Kidney capillary endothelial cell (primary cell): ENCODE measurements around the gene ZNHIT2.
A peak's percentile ranks its signal among the peaks of the same experiment; 100 is the strongest.

Experiments used
- DNase-seq: peaks from one replicate; pipeline ENCODE4 v3.0.0-alpha.2; 2018; ENCODE audit warnings: low spot score

Gene ZNHIT2

DNA sequence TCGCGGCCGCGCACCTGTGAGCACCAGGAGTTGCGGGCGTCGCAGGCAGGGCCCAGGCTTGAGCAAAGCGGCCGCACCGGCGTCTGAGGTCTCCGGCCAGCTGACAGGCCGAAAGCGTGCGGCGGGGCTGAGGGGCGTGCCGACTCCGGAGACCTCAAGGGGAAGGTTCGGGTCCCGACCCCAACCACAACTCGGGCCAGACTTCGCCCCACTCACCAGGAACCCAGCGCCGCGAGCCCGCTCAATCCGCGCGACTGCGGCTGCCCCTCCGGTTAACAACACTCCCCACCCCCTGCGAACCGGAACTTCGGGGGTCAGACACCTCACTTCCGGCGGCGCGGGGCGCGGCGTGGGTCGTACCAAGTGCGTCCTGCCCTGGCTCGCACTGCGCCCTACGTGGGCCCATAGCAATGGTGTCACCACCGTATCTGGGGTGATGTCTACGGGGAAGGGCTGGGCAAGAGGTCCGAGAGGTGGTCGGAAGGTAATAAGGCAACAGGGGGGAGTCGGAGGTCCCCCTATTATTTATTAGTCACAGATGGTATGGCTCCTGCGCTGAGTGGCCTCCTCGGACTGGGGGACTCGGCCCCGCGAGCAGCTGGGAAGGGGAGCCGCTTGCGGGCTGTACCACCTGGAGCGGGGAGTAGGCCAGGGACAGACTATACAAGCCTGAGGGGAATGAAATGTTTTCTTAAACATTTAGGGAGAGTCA is 16.9 kb upstream of the ZNHIT2 start, which contains the start of gene SYVN1:
SYVN1 (minus strand) TSS at position 280 of the 712 bp plus-strand sequence. CDS start 918 bp downstream, outside the sequence.
- peak; percentile 86 for DNase-seq

DNA sequence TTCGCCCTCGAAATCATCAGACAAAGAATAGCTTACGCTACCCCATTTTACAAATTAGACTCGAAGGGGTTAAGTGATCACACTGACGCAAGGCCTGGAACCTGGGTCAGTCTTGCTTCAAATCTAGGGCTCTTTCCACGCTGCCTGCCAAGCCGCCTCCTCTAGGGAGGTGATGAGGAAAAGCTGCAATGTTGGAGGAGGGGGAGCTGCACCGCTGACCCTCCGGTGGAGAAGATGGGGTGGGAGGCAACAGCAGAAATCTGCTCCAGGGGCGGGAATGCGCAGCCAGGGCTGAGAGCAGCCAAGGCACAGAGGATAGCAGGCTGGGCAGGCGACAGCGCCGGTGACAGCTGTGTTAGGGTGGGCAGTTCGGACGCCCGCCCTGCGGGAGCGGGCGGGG is 16.2 kb upstream of the ZNHIT2 start:
- DNase-seq: no peak

DNA sequence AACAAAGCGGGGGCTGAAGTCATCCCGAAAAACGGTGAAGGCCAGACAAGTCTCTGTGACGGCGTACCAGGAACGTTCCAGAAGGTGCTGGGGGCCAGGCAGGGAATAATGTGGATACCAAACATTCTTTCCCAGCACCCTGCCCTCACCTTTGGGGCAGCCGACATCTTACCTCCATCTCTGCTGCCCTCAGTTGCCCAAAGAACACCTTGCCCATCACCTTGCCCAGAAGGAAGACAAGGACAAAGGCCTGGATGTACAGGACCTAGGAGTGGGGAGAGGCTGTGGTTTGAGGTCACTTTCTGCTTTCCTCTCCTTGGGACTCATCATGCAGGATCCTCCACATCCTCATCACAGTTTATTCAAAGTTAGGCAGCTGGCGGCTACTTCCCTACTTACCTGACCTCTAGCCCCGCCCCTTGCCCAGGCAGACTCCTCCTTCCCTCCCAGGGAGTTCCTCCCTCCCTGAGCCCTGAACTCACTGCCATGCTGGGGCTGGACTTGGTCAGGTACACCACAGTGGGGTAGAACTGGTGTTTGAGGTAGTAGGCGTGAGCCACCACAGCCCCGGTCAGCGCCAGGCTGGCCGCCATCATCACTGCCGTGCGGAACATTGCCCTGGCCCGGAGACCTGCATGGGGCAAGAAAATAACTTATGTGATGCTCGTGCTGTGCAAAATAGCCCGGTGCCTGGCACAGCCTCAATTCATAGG is 15.6 kb upstream of the ZNHIT2 start:
- no peak for DNase-seq

DNA sequence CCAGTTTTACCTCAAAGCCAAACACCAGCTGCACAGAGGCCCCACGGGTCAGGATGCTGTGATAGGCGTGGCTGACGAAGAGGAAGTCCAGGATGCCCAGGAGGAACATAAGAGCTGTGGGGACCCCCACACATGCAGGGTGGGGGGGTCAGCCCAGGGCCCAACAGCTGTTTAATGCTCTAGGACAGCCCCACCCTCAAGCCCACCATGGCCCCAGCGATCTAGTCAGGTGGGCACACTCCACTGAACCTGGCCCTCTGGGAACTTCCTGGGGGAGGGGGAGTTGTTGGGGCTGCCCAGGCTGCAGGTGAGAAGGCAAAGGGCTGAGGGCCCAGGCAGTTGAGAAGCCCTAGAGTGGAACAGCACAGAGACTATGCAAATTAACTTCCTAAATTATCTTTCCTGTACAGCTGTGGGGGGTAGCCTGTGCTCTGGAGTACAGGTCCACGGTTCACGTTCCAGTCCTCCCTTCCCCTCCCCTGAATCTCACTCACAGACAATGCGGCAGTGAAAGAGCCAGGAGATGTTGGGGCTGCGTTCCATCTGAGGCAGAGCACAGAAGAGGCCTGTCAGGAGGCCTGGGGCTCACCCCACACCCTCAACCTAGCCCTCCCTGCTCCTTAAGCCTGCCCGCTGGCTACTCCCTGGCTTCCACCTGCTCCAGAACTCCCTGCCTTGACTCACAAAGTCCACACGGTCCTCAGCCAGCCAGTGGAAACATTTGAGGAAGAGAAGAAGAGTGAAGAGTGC is 14.9 kb upstream of the ZNHIT2 start:
- no peak for DNase-seq

DNA sequence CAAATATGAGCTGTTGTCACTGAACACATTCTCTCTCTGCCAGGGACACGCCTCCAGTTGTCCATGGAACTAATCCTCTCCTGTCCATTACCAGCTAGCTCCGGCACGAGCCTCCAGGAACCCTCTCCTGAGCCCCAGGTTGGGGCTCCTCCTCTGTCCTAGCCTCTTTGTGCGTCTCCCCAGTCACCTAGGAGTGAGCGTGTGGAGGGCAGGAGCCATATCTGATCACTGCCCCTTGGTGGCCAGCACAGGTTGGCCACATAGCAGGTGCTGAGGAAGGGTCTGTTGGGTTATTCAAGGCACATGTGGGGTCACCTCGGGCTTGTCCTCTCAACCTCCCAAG is 14.4 kb upstream of the ZNHIT2 start:
- DNase-seq: no peak

DNA sequence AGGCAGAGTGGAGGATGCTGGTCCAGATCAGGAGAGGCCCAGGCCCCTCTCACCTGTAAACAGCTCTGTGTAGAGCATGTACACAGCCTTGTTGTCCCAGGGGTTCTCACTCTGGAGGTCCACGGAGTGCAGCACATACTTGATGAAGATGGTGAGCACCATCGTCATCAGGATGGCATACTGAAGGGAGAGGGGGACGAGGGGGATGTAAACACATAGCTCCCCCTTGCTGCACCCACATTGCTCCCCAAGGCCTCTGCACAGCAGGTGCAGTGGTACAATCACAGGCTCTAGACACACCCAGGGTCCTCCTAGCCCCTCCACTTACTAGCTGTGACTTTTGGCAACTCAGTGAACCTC is 13.9 kb upstream of the ZNHIT2 start:
- no peak for DNase-seq

DNA sequence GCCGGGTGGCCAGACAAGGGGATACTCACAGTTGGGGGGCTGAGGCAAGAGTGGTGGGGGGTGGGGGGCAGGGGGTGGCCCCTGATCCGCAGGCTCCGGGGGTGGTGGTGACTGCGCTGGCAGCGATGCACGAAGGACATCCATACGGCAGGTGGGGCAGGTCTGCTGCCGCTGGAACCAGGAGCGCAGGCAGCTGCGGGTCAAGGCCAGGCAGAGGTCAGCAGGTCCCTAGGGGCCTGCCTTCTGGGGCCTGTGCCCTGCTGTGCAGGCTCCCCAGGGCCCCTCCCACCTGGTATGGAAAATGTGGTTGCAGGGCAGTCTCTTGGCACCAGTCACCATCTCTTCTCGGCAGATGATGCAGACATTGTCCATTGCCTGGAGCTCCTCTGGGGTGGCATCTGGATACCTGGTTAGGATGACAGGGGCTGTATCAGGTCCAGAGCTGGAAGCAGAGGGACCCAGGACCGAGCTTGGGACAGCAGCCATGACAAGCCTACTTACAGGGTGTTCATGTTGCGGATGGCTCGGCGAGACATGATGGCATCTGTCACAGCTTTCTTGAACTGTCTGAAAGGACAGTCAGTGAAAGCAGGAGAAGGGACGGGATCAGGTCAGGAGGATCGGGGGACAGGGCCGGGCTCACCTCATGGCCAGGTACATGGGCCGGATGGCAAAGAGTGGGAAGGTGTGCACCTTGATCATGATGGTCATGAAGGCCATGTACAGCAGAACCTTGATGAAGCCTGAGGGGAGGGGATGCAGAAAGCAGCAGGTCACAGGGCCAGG is 13.3 kb upstream of the ZNHIT2 start:
- no peak for DNase-seq

DNA sequence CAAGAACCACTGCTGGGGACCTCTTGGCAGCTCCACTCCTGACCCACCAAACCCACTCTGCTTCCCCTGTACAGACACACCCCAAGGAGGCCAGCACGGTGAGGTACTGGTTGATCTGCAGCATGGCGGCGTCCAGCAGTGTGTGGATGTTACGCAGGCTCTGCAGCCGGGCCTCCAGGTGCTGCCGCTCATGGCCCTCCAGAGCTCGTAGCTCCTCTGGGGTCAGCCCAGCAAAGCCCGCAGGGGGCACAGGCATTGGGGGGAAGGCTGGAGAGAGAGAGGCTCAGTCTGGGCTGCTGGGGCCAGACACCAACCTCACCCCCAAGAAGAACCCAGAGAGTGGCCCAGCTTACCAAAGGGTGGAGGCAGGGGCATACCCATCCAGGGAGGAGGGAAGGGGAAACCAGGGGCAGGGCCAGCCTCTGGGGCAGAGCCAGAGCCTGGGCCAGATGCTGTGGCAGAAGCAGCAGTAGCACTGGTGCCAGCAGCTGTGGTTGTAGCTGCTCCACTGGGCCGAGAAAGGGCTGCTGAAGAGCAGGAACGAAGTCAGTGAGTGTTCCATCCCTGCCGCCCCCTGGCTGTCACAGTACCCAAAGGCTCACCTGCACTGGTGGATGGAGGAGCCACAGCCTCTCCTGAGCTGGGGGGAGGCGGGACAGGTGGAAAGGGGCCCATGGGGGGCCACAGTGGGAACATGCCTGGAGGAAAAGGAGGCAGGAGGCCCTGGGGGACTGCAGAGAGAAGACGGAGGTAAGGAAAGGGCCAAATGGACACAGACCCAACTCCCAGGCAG is 12.3 kb upstream of the ZNHIT2 start:
- DNase-seq: no peak

DNA sequence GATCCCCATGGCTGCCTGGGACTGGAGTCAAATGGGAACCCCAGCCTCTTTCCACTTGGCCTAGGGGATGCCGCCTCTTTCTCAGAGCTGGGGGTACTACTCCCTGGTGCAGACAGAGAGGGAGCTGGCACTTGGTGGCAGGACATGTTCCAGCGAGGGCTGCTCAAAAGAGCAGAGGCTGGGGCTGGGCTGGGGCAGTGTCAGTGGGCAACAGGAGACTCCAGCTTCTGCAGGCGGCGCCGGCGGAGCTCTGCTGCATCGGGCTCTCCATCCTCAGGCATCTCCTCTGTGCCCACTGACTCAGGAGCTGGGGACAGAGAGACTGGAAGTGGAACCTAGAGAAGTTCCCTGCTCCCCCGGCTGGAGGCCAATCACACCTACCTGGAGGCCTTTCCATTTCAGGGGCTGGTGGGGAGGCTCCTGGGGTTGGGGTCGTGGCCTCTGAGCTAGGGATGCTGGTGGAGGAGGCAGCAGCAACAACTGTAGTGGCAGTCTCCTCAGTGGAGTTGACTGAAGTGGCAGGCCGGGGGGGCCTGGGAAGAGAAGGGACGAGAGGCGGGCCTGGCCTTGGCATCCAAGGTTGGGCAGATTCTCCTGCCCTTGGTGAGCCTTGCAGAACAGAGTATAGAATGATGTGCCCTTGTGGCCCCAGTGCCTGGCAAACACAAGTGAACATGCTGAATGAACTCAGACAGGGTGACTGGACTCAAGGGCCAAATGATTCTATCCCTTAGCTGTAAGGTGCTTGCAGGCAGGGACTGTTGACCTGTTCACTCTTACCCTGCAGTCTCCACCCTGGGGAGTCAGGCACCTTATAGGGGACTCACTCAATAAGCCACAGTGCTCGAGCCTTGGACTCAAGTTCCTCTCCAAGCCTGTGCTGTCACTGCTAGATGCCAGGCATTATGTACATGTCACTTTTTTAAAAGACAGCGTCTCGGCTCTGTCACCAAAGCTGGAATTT is 11.0 kb upstream of the ZNHIT2 start:
- no peak for DNase-seq

DNA sequence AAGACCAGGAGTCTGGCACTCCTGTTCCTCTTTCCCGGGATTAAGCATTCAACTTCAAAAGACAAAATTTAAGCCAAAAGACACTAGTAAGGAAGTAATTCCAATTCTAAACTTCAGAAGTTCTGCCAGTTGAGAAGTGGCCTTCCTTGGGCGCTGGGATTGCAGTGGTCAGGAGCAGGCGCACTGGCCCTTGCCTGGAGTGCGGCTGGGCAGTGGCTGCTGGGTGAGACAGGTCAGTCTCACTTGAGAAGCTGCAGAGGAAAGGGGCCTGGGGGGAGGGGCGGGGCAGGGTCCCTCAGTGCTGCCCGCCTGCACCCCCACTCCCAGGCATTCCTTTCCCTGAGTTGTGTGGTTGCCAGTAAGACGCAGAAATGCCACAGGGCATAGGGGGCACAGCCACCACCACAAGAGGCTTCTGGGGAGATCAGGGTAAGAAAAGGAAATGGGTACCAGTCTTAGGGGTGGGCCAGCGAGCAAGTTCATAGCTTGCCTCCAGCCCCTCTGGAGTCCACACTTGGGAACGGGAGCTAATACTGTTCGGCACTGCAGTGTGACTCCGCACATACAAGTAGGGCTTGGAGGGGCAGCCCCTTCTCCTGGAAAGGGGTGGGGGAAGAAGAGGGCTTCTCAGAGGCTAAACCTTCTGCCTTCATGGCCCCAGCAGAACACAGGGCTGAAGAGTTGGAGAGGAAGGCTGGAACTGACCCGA is 10.1 kb upstream of the ZNHIT2 start:
- DNase-seq: no peak

DNA sequence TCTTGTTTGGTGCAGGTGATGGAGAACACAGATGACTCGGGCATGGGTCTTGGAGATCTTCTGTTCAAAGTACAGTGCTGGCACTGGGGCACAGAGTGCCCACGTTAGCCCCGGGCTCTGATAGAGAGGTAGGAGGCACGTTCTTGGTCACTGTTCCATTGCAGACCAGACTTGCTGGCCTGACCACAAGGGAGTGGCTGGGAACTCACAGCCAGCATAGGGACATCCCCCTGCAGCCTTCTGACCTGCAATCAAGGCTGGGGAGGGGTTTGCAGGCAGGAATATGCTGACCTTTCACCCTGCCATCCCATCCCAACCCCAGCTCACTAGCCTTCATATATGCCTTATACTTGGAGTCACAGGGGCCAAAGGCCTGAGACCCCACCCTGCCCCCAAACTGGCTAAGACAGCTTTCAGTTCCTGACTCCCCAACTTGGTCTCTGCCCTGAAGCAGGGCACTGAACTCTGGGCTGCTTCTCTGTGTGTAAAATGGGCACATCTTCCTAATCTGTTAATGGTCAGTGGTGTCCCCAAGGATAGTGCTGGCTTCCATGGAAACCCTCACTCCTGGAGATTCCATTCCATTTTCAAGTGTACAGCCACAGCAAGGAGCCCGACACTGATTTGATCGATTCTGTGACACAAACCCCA is 9.2 kb upstream of the ZNHIT2 start:
- no peak for DNase-seq

DNA sequence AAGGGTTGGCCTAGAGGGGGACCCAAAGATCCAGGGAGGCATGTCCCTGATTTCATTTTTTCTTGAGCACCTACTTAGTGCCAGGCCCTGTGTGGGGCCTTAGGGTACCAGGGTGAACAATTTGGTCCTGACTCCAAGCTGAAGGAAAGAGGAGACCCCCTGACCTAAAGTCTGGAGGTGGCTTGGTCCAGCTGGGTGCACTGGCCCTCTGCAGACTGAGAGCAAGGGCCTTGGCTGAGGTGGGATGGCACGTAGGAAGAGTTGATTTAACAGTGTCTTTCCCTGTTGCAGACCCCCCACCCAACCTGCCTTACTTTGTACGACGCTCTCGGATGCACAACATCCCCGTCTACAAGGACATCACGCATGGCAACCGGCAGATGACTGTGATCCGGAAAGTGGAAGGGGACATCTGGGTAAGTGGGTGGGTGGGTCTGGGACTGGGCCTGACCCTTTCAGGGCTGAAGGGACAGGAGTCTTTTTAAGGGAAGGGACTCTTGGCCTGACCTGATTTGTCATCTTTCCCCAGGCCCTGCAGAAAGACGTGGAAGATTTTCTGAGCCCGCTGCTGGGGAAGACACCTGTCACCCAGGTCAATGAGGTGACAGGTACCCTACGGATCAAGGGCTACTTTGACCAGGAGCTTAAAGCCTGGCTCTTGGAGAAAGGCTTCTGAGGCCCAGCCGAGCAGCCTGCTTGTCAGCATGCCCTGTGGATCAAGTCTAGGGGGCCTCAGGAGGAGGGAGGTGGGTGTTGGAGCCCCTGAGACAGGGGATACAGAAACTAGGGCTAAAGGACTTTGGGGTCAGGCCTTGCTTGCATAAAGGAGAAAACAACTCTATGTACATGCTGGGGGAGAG is 7.9 kb upstream of the ZNHIT2 start:
- no peak for DNase-seq

DNA sequence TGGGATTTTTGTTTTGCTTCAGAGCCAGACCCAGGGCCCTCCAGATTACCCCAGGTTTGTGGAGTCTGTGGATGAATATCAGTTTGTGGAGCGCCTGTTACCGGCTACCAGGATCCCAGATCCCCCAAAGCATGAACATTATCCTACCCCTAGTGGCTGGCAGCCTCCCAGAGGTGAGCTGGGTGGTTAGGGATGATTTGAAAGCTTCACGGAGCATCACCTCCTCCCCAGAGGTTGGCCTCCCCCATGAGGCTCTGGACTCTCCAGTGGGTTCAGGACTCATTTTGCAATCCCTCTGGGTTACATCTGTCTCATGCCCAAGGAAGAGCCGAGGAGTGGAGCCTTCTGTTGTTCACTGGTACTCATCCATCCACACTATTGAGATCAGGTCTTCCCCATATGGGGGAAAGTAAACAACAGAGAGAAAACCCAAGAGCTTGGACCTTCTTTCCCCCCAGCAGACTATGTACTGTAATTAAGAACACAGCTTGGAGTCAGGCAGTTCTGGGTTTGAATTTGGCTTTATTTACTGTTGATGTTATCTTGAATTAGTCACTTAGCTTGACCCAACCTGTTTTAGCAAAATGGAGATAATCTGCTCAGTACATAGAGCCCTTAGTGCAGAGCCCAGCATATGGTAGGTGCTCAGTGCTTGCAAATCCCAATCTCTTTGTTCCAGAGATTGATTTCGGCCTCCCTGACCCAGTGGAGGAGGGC is 7.1 kb upstream of the ZNHIT2 start:
- DNase-seq: no peak

DNA sequence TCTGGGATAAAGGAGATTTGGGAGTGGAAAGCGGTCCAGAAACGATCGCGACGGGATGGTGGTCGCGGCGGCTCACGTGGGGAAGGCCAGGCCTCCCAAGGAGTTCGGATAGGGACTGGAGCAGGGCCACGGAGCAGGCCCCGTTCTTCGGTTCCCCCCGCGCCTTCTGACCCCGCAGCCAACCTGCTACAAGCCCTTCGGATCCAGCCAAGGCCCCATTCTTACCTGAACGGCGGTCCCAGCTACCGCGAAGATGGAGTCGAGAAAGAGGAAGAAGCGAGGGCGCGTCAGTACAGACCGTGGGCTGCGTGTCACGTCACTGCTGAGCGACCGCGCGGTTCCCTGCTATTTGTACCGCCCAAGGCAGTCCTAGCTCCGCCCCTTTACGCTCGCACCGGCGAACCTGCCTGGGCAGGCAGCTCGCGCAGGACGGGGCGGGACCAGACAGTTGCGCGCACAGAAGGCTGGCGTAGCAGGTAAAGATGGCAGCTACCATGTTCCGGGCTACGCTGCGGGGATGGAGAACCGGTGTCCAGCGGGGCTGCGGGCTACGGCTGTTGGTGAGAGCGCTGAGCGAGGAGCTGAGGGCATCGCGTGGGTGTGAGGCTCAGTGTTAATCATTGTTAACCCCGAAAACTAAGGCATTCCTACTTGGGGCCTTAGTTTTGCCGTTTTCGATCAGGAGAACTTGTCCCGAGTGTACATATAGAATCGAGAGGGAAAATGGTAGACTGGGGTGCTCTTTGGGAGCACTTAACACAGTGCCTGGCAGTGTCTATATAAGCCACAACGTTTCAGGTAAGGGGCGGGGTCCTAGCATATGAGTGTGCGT is 4.6 kb upstream of the ZNHIT2 start, which contains the start of the genes FAU and MRPL49:
FAU (minus strand) TSS at position 270 of the 832 bp plus-strand sequence. CDS start 321 bp downstream, outside the sequence.
MRPL49 (plus strand) TSS at position 457 of the 832 bp plus-strand sequence; CDS start at position 483, 26 bp downstream.
- peak; percentile 95 for DNase-seq

DNA sequence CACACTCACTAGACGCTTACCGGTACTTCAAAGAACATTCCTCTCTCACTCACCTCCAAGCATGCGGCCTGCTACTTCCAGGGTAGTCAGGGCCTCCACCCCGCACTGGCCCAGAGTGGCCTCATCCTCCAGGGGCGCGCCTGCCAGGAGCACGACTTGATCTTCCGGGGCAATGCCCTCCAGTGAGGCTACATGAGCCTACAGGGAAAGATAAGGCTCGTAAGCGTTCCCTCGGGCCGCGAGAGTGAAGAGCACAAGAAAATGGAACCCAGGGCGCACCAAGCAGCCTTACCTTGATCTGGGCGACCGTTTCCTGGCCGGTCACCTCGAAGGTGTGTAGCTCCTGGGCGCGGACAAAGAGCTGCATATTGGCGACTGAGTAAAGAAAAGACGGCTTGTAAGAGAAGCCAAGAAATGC is 4.0 kb upstream of the ZNHIT2 start:
- no peak for DNase-seq

DNA sequence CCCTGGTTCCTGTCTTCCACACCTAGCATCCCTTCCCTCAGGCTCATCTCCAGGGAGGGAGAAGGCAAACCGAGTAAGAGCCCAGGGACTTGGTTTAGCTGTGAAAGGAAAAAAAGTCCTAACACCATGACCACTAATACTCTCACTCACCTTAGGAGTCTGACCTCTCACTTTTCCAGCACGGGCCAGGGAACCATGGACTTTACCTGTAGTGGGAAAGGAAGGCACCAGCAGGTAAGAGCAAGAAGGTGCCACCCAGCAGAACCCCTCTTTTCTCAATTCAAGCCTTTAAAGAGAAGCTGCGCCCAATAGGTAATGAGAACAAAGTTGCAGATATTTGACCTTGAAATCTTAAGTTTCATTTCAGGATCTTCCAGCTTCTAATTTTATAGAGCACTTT is 3.3 kb upstream of the ZNHIT2 start:
- no peak for DNase-seq
